SK-N-SH treated with all-trans-retinoic acid at 6 μM for 48 hours (cell line): Measurements from ENCODE around the gene HMCN2.

Experiments used
- ATAC-seq: fragments of 200-7000 bp; cut with Tn5 transposase; 3 replicates; pipeline ENCODE4 v1.9.1; 2020; ENCODE audit warnings: mild to moderate bottlenecking, moderate library complexity
- BACH2 ChIP-seq: fragments of 250-450 bp; sonication (Bioruptor Pico); IDR thresholded peaks from 2 replicates; pipeline ENCODE4 v1.9.0; 2021; ENCODE audit warnings: mild to moderate bottlenecking, borderline replicate concordance
- ESRRG ChIP-seq: fragments of 250-450 bp; sonication (Bioruptor Pico); IDR thresholded peaks from 2 replicates; pipeline ENCODE4 v1.6.1; 2021; ENCODE audit warnings: mild to moderate bottlenecking
- GLIS3 ChIP-seq: fragments of 250-450 bp; sonication (Bioruptor Pico); IDR thresholded peaks from 2 replicates; pipeline ENCODE4 v1.5.0; 2020; ENCODE audit warnings: mild to moderate bottlenecking, moderate library complexity
- ISL1 ChIP-seq: fragments of 250-450 bp; sonication (Bioruptor Pico); IDR thresholded peaks from 2 replicates; pipeline ENCODE4 v2.1.2; 2022; ENCODE audit warnings: mild to moderate bottlenecking, moderate library complexity
- OSR1 ChIP-seq: fragments of 250-450 bp; sonication (Bioruptor Pico); IDR thresholded peaks from 2 replicates; pipeline ENCODE4 v1.8.0; 2022; ENCODE audit warnings: moderate library complexity, mild to moderate bottlenecking, inconsistent platforms
- PPARA ChIP-seq: fragments of 250-450 bp; sonication (Bioruptor Pico); IDR thresholded peaks from 2 replicates; pipeline ENCODE4 v1.5.0; 2020; ENCODE audit warnings: mild to moderate bottlenecking, borderline replicate concordance
- RARB ChIP-seq: fragments of 250-450 bp; sonication (Bioruptor Pico); IDR thresholded peaks from 2 replicates; pipeline ENCODE4 v1.8.0; 2021; ENCODE audit warnings: mild to moderate bottlenecking, moderate library complexity
- SNAI2 ChIP-seq: fragments of 250-450 bp; sonication (Bioruptor Pico); IDR thresholded peaks from 2 replicates; pipeline ENCODE4 v1.5.0; 2020; ENCODE audit warnings: mild to moderate bottlenecking, moderate library complexity
- TCF4 ChIP-seq: fragments of 250-450 bp; sonication (Bioruptor Pico); IDR thresholded peaks from 2 replicates; pipeline ENCODE4 v1.8.0; 2021; ENCODE audit warnings: mild to moderate bottlenecking, moderate library complexity, borderline replicate concordance
- ZC3H10 ChIP-seq: fragments of 250-450 bp; sonication (Bioruptor Pico); IDR thresholded peaks from 2 replicates; pipeline ENCODE4 v1.5.1; 2021; ENCODE audit warnings: mild to moderate bottlenecking, moderate library complexity
- ZFP3 ChIP-seq: fragments of 250-450 bp; sonication (Bioruptor Pico); IDR thresholded peaks from 2 replicates; pipeline ENCODE4 v1.5.0; 2020; ENCODE audit warnings: mild to moderate bottlenecking, moderate library complexity
- ZFP30 ChIP-seq: fragments of 450-650 bp; formaldehyde crosslinking; IDR thresholded peaks from 2 replicates; pipeline ENCODE4 v1.5.0; 2022; ENCODE audit warnings: mild to moderate bottlenecking, moderate library complexity
- ZNF70 ChIP-seq: fragments of 450-650 bp; formaldehyde crosslinking; IDR thresholded peaks from 2 replicates; pipeline ENCODE4 v1.5.0; 2020; ENCODE audit warnings: mild to moderate bottlenecking, moderate library complexity
- ZNF8 ChIP-seq: fragments of 450-650 bp; formaldehyde crosslinking; IDR thresholded peaks from 2 replicates; pipeline ENCODE4 v1.5.0; 2020; ENCODE audit warnings: mild to moderate bottlenecking, moderate library complexity
- TF ChIP-seq, protein P1 (sequence below): fragments of 250-450 bp; sonication (Bioruptor Pico); IDR thresholded peaks from 2 replicates; pipeline ENCODE4 v1.5.0; 2020; ENCODE audit warnings: mild to moderate bottlenecking, moderate library complexity
- TF ChIP-seq, protein P2 (sequence below): fragments of 250-450 bp; sonication (Bioruptor Pico); IDR thresholded peaks from 2 replicates; pipeline ENCODE4 v1.8.0; 2020; ENCODE audit warnings: mild to moderate bottlenecking, moderate library complexity, borderline replicate concordance
- TF ChIP-seq, protein P3 (sequence below): fragments of 250-450 bp; sonication (Bioruptor Pico); IDR thresholded peaks from 2 replicates; pipeline ENCODE4 v1.5.1; 2021; ENCODE audit warnings: mild to moderate bottlenecking, moderate library complexity
- TF ChIP-seq, protein P4 (sequence below): fragments of 250-450 bp; sonication (Bioruptor Pico); IDR thresholded peaks from 2 replicates; pipeline ENCODE4 v1.5.1; 2020; ENCODE audit warnings: low read depth, mild to moderate bottlenecking, moderate library complexity

HMCN2 gene

DNA sequence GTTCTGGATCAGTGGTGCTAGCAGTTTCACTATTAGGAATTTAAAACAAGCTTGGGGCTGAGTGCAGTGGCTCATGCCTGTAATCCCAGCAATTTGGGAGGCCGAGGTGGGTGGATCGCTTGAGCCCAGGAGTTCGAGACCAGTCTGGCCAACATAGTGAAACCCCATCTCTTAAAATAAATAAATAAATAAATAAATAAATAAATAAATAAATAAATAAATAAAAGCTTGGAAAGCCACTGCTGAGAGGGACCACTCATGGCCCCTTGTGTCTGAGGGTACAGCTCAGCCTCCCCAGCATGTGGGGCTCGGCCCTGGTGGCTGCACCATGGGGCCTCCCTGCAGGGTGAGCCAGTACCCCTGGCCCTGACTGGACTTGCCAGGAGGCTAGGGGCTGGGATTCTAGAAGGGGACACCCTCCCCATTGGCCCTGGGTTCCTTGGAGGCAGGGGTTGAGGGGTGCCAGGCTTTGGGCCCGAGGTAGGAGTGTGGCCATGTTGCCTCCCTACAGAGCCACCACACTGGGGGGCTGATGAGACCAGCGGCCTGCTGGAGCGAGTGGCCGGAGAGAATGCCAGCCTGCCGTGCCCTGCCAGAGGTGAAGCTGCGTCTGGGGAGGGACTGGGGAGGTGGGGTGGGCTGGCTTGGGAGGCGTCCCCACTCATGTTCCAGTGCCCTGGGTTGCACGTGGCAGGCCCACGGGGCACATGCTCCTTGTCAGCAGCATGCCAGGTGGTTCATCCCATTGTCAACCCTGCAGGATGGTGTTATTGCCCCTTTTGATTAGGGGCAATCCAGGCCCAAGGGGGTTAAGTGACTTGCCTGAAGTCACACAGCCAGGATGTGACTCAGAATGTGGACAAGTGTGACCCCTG is 76.5 kb downstream of the HMCN2 start:
- TF ChIP-seq PPARA (CRISPR knock-in tag) (no peak), OSR1 (CRISPR knock-in tag) (no peak), ZNF70 (CRISPR knock-in tag) (no peak), RARB (CRISPR knock-in tag) (no peak), ZNF8 (CRISPR knock-in tag) (no peak), ZFP3 (no peak), ESRRG (CRISPR knock-in tag) (no peak), SNAI2 (no peak), TCF4 (CRISPR knock-in tag) (no peak), ISL1 (CRISPR knock-in tag) (no peak), BACH2 (CRISPR knock-in tag) (no peak), ZFP30 (CRISPR knock-in tag) (no peak), ZC3H10 (CRISPR knock-in tag) (no peak), GLIS3 (no peak)
- TF ChIP-seq, protein P1, sequence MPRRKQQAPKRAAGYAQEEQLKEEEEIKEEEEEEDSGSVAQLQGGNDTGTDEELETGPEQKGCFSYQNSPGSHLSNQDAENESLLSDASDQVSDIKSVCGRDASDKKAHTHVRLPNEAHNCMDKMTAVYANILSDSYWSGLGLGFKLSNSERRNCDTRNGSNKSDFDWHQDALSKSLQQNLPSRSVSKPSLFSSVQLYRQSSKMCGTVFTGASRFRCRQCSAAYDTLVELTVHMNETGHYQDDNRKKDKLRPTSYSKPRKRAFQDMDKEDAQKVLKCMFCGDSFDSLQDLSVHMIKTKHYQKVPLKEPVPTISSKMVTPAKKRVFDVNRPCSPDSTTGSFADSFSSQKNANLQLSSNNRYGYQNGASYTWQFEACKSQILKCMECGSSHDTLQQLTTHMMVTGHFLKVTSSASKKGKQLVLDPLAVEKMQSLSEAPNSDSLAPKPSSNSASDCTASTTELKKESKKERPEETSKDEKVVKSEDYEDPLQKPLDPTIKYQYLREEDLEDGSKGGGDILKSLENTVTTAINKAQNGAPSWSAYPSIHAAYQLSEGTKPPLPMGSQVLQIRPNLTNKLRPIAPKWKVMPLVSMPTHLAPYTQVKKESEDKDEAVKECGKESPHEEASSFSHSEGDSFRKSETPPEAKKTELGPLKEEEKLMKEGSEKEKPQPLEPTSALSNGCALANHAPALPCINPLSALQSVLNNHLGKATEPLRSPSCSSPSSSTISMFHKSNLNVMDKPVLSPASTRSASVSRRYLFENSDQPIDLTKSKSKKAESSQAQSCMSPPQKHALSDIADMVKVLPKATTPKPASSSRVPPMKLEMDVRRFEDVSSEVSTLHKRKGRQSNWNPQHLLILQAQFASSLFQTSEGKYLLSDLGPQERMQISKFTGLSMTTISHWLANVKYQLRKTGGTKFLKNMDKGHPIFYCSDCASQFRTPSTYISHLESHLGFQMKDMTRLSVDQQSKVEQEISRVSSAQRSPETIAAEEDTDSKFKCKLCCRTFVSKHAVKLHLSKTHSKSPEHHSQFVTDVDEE (CRISPR knock-in tag): no peak
- TF ChIP-seq, protein P2, sequence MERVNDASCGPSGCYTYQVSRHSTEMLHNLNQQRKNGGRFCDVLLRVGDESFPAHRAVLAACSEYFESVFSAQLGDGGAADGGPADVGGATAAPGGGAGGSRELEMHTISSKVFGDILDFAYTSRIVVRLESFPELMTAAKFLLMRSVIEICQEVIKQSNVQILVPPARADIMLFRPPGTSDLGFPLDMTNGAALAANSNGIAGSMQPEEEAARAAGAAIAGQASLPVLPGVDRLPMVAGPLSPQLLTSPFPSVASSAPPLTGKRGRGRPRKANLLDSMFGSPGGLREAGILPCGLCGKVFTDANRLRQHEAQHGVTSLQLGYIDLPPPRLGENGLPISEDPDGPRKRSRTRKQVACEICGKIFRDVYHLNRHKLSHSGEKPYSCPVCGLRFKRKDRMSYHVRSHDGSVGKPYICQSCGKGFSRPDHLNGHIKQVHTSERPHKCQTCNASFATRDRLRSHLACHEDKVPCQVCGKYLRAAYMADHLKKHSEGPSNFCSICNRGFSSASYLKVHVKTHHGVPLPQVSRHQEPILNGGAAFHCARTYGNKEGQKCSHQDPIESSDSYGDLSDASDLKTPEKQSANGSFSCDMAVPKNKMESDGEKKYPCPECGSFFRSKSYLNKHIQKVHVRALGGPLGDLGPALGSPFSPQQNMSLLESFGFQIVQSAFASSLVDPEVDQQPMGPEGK: no peak
- TF ChIP-seq, protein P3, sequence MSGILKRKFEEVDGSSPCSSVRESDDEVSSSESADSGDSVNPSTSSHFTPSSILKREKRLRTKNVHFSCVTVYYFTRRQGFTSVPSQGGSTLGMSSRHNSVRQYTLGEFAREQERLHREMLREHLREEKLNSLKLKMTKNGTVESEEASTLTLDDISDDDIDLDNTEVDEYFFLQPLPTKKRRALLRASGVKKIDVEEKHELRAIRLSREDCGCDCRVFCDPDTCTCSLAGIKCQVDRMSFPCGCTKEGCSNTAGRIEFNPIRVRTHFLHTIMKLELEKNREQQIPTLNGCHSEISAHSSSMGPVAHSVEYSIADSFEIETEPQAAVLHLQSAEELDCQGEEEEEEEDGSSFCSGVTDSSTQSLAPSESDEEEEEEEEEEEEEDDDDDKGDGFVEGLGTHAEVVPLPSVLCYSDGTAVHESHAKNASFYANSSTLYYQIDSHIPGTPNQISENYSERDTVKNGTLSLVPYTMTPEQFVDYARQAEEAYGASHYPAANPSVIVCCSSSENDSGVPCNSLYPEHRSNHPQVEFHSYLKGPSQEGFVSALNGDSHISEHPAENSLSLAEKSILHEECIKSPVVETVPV (CRISPR knock-in tag): no peak
- TF ChIP-seq, protein P4, sequence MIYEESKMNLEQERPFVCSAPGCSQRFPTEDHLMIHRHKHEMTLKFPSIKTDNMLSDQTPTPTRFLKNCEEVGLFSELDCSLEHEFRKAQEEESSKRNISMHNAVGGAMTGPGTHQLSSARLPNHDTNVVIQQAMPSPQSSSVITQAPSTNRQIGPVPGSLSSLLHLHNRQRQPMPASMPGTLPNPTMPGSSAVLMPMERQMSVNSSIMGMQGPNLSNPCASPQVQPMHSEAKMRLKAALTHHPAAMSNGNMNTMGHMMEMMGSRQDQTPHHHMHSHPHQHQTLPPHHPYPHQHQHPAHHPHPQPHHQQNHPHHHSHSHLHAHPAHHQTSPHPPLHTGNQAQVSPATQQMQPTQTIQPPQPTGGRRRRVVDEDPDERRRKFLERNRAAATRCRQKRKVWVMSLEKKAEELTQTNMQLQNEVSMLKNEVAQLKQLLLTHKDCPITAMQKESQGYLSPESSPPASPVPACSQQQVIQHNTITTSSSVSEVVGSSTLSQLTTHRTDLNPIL (CRISPR knock-in tag): no peak

DNA sequence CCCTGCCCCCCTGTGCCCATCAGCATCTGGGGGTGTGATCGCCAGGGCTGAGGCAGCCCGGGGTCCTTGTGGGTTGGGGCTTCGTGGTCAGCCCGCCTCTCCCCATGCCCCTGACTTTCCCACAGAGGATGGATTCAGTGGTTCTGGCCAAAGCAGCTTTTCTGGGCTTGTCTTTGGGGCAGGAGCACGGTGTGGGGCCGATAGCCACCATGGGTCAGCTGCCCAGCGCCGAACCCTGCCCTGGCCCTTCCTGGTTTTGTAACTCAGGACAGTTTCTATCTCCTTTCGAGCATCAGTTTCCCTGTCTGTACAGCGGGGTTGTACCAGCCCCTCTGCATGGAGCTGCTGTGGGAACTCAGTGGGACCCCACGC is 77.1 kb downstream of the HMCN2 start:
- TF ChIP-seq ZC3H10 (CRISPR knock-in tag): no peak
- no peak for TF ChIP-seq ZFP3
- TF ChIP-seq ZFP30 (CRISPR knock-in tag): no peak
- TF ChIP-seq, protein P2: no peak
- no peak for TF ChIP-seq ZNF70 (CRISPR knock-in tag)
- TF ChIP-seq, protein P3 (CRISPR knock-in tag): no peak
- no peak for TF ChIP-seq BACH2 (CRISPR knock-in tag)
- TF ChIP-seq ZNF8 (CRISPR knock-in tag): no peak
- ATAC-seq: no peak; the same call in 2 of the 3 replicates

More for the DNA sequence above, 76.5 kb downstream of the HMCN2 start:
- no peak for ATAC-seq
